Myocyte (in vitro differentiated cells): ENCODE data around the gene NDFIP1. TPM values are rescaled to one million over a fixed set of nuclear protein-coding genes. Genes with fewer than 3 reads are reported as not detected.
"Not testable (repeated sequence)": the region's sequence is repeated elsewhere in the genome, so short reads cannot be mapped to it uniquely, and the experiment has no call there.

Experiments
- DNase-seq: peaks from one replicate; pipeline ENCODE4 v3.0.0-alpha.2; 2012; ENCODE audit warnings: low read depth
- total RNA-seq: library from RNA; depleted of rRNA; stranded (reverse); fragments of >200 nt; gene quantifications from 2 replicates; pipeline ENCODE4 v1.2.3, GENCODE V29; 2014

NDFIP1 gene
- total RNA-seq, 1 donor from 2014 or later, result 59.8 TPM

DNA sequence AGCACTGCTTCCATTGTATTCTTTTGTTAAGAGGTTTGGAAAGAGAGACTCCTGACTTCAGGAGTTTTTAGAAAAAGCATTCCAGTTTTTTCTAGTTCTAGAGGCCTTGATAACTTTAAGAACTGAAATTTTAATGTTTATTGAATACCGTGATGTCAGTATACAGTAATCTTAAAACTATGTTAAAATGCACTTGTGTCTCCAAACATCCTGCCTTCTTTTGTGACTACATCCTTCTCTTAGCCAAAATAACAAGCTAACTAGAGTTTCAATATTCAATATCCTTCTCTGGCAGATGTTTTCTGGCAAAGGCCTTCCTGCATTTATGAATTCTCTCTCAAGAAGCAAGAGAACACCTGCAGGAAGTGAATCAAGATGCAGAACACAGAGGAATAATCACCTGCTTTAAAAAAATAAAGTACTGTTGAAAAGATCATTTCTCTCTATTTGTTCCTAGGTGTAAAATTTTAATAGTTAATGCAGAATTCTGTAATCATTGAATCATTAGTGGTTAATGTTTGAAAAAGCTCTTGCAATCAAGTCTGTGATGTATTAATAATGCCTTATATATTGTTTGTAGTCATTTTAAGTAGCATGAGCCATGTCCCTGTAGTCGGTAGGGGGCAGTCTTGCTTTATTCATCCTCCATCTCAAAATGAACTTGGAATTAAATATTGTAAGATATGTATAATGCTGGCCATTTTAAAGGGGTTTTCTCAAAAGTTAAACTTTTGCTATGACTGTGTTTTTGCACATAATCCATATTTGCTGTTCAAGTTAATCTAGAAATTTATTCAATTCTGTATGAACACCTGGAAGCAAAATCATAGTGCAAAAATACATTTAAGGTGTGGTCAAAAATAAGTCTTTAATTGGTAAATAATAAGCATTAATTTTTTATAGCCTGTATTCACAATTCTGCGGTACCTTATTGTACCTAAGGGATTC lies 43.1 kb downstream of the NDFIP1 start:
- DNase-seq, result peak; percentile 78

DNA sequence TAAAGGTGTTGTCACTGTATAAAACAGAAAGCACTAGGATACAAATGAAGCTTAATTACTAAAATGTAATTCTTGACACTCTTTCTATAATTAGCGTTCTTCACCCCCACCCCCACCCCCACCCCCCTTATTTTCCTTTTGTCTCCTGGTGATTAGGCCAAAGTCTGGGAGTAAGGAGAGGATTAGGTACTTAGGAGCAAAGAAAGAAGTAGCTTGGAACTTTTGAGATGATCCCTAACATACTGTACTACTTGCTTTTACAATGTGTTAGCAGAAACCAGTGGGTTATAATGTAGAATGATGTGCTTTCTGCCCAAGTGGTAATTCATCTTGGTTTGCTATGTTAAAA lies 43.8 kb downstream of the NDFIP1 start:
- DNase-seq, result peak; percentile 12

DNA sequence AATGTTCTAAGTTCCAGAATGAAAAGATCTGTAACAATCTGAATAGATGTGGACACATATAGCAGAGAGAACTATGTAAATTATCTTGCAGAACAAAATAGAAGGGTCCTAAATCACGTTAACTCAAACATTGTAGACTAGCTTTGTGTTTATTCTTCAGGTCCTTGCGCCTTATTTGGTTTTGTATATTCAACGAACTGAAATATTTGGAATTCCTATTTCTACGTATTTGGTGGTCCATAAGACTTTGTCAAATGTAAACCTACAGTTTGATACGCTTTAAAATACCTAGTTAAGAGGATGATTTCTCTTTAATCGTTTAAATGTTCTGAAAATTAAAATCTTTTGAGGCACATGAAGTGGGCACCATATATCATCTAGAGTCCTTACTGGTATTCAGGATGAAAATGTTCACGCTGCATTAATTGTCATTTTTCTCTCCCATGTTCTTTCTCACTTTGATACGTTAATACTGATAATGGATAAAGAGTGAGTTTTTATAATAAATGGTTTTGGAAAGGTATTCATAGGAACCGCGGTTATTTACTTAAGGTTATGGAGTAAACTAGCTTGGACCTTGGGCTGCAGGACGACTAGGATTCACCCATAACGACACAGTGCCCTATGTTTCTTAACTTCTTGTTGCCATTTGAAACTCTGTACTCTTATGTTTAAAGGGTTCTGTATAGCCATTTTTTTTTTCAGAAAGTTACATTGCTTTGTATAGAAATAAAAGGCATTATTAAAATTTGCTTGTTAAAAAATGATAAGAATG lies 45.3 kb downstream of the NDFIP1 start:
- no peak for DNase-seq

DNA sequence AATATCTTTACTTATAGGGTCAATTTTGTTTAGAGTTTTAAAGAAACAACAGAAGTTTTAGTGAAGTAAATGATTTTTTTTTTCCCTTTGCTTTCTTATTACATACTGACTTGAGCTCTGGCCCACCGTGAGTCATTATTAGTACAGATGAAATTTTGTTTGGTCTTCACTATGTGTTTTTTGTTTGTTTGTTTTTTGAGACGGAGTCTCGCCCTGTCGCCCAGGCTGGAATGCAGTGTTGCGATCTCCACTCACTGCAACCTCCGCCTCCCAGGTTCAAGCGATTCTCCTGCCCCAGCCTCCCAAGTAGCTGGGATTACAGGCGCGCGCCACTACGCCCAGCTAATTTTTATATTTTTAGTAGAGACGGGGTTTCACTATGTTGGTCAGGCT lies 45.9 kb downstream of the NDFIP1 start:
- DNase-seq, result not testable (repeated sequence)

DNA sequence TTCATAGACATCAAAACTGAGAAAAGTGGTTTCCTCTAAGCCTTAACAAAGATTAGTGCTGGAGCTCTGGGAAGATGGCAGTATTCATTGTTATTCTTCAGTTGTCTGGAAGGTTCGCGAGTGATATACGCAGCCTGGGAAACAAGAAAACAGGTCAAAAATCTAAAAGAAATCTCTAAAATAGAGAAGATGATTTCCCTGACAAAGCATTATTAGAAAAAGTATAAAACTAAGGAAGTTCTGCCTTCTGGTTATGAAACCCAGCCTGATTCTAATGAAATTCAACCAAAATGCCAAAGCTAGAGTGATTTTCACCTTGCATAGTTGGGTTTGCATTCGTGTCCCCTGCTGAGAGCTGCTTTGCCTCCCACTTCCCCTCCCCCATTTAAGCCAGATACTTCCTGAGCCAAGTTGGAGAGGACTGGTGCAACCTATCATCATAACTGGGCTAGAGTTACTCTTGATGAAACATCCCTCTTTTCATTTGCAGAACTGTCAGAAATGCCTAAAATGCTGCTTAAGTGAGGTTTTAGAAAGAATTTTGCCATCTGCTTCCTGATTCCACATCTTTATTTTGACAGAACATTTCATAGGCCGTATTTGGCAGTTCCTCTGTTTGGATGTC lies 48.4 kb downstream of the NDFIP1 start:
- no peak for DNase-seq

DNA sequence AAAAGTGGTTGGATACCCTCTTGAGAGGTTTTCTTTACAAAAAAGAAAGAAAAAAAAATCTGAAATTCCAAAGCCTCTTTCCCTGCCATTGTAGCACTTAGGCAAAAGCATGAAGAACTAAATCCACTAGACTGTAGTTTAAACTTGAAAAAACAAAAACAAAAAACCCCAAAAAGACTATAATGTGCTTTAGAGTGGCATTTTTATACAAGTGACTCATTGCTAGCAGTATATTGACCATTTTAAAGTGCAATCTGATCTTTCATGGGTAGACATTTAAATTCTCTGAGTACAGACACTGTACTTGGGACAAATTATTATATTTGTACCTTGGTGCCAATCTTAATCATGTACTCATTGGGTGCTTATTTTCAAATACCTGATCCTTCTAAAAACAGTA lies 50.8 kb downstream of the NDFIP1 start:
- no peak for DNase-seq

DNA sequence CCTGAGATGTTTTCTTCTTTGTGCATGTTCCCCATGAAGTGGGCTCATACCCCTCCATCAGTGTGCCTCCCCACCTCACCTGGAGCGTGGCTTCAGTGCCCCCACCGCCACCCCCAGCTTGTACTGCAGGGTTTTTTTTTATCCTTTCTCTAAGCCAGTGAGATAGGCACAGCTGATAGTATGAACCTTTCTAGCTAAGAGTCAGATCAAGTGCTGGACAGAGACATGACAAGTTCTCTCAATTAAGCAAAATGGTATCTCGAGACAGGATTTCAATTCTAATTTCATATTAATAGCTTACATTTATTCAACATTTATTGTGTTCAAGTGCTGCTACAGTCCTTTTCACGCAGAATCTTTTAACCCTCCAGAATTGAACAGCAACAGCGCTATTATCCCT lies 55.7 kb downstream of the NDFIP1 start:
- no peak for DNase-seq

DNA sequence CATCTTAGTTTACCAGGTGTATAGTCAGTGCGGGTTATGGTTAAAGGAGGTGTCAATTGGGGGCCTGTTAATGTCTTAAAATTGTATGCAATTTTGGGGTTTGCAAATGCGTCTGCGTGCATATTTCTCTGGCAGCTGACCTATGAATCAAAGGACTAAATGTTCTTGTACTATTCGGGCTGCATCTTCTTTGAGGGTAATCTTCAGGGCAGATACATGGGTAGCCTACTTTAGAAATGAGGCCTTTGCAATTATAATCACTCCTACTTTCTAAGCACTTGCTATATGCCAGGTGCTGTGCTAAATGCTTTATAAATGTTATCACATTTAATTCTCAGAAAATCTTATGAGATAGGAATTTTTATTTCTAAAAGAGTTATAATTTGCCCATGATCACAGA lies 58.2 kb downstream of the NDFIP1 start:
- no peak for DNase-seq

DNA sequence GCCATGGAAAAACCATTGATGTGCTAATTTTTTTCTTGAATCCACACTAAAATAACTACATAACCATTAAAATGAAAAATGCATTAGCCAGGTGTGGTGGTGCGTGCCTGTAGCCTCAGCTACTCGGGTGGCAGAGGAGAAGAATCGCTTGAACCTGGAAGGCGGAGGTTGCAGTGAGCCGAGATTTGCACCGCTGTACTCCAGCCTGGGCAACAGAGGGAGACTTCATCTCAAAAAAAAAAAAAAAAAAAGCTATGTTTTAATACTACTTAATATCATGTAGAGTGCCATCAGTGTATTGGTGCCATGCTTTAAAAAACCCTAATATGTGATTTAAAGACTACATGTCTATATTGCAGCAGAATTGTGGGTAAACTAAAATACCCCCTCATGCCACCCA lies 58.9 kb downstream of the NDFIP1 start:
- DNase-seq, result no peak

DNA sequence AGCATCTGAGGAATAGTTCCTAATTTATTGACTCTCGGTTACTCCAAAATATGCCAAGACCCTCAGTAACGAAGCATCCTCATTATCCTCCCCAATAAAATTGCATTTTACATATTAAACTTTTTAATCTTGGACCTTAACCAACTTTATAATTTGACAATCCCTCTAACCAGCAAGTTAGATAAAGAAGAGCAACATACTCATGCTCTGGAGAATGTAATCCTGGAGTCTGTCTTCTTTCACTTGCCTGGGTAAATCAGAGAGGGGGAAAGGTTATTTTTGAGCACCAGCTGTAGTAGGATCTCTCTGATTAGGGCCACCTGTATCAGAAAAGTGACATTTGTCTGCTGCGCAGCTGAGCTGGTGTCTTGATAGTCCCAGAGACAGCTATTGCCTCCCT lies 59.8 kb downstream of the NDFIP1 start:
- DNase-seq, result no peak

DNA sequence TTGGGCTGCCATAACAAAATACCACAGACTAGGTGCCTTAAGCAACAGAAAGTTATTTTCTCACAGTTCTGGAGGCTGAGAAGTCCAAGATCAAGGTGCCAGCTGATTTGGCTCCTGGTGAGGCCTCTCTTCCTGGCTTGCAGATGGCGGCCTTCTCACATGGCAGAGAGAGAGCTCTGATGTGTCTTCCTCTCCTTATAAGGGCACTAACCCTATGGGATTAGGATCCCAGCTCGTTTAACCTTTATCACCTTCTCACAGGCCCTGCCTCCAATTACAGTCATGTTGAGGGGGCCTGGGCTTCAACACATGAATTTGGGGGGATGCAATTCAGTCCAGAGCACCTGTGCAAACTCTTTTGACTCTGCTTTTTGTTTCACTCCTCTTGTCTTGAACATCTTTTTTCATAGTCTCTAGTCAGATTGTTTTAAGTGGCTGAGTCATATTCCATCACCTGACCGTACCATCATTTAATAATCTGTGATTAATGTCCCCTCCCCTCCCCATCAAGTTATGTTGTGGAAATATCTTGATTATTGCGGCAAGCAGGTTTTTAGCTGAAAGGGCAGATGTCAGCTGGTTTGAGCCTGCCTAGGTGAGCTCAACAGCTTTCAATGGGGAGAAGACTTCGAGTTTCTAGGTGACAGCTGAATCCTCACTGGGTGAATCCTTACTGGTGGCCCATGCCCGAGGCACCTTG lies 61.8 kb downstream of the NDFIP1 start:
- no peak for DNase-seq

DNA sequence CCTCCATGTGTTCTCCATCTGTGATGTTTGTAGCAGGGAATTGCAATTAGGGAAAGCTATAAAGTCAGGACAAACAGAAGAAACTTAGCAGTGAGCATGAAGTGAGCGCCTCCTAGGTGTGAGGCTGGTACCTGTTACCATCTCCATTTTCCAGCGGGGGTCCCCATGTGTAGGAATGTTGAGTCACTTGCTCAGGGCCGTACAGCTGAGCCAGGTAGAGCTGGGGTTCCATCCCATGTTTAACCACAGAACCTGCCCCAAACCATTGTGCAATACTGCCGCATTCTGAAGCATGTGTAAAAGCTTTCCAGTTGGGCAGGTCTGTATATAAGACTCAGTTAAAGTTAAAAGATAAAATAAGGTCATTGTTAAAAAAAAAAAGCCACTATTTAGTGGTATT lies 62.7 kb downstream of the NDFIP1 start:
- DNase-seq, result no peak

DNA sequence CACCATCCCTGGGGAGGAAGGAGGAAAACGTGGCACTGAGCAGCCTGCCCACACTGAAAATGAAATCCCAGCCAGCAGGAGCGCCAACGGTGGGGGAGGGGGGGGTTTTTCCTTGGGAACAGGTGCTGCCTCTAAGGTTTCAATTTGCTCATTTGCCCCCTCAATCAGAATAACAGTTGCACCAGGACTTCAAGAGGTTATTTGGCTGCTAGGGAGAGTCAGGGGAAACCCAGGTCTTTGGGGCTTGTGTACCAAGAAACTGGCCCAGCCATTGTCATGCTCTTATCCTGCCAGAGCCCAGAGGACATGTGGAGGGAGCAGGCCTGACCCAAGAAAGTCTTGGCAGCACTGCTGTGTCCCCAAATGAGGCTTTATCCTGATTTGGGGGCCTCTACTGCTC lies 66.5 kb downstream of the NDFIP1 start:
- peak; percentile 84 for DNase-seq

DNA sequence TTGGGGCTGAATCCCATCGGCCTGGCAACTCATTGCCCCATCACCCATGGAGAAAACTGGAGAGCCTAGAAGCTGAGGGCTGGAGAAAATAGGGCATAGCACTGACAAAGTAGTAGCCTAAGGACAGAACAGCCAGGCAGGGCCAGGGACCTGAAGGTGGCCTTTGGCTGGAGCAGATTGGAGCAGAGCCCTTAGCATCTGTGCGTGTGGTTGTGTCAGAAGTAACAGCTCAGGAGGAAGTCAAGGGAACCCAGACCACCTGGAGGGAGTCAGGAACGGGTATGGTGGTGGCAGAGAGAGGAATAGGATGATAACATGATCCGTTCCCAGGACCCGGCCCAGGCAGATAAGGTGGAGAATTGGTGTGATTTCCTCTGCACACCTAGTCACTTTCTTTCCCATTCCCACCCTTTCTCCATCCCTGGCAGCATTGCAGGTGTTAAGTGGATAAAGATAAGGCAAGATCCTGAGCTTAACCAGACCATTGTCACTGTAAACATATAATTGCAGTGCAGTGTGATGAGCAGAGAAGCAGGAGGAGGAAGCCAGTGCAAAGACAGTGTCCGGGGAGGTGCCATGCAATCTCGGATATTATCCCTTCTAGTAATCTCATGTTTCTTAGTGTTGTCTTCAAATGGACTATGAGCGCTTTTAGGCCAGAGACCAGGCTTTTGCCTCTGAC lies 67.0 kb downstream of the NDFIP1 start:
- DNase-seq, result no peak

DNA sequence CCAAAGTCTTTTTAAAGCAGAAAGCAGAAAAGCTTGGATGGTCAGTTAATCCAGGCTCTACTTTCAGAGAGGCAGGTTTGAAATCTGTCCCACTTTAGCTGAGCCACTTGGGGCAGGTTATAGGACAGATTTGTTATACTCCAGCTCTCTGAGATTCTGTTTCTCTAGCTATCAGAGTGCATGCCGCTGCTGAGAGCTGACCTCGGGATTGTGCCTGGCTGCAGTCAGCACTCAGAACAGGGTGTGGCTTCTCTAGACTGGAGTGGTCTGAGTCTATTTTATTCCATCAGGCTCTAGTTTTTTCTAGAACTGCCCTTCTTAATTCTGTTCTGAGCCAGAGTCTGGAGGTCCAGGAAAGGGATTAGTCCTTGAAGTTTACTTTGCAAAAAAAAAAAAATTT lies 67.7 kb downstream of the NDFIP1 start:
- DNase-seq, result peak; percentile 18

DNA sequence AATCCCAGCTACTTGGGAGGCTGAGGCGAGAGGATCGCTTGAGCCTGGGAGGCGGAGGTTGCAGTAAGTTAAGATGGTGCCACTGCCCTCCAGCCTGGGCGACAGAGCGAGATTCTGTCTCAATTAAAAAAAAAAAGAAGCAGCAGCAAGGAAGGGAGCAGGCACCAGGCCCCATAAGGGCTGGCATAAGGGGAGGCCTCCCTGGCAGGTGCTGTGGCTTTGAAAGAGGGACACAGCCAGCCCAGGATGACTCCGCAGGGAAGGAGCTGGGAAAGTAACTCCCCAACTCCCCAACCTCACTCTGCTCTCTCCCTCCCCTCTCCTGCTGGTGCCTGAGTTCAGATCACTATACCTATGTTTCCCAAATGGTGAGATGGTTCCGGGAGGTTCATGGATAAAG lies 70.1 kb downstream of the NDFIP1 start:
- peak; percentile 40 for DNase-seq

DNA sequence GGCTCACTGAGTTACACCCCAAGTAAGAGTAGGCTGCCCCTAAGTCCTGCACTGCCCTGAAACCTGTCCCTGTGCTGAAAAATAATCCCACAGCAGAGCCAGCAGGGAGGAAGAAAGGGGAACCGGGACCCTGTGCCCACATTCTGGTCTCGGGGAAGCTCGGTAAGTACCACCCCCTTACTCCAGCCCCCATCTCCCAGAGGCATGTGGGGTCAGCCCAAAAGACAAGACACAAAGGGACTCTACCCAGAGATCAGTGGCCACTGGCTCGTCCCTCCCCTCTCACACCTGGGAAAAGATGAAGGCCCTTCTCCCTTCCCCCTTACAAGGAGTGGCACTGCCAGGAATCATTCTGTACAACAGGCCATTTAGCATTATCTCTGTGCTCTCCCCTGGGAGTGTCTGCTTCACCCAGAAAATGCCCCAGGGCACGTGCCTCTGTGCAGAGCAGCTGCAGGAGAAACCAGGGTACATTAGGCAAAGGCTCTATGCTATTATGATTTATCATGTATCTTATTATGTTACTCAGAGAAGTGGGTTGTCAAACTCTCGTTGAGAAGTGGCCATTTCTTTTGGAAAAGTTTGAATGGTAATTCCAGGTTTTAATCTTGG lies 71.3 kb downstream of the NDFIP1 start:
- peak; percentile 20 for DNase-seq

DNA sequence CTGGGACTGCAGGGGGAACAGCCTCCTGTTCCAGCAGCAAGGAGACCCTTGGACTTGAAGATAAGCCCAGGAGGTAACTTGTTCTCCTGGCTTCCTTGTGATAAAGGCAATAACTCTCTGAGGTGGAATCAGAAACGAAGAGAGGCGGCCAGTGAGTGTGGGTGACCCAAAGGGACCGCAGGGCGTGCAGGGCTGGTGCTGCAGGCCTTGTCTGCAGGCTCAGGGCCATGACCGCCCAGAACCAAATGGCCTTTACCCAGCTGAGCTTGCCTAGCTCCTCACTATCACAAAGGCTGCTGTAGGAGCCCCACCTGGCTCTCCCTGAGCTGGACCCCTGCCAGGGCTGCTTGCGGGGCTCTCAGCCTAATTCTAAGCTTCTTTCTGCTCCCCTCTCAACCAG lies 72.5 kb downstream of the NDFIP1 start:
- DNase-seq, result no peak

DNA sequence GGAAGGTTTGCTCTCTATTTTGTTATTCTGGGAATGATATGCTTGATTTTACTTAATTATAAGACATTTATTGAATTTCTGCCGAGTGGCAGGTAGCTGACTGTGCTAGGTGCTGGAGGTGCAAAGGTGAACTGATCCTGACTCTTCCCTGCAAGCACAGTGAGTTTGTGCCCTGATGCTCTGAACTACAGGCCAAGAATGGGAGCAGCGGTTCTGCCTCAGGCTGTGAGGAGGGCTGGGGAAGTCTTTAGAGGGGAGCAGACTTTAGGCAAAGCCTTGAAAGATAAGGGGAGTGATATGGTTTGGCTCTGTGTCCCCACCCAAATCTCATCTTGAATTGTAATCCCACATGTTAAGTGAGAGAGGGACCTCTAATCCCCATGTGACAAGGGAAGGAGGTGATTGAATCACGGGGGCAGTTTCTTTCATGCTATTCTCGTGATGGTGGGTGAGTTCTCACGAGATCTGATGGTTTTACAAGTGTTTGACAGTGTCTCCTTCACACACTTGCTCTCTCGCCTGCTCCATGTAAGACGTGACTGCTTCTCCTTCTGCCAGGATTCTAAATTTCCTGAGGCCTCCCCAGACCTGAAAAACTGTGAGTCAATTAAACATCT lies 73.1 kb downstream of the NDFIP1 start:
- no peak for DNase-seq

DNA sequence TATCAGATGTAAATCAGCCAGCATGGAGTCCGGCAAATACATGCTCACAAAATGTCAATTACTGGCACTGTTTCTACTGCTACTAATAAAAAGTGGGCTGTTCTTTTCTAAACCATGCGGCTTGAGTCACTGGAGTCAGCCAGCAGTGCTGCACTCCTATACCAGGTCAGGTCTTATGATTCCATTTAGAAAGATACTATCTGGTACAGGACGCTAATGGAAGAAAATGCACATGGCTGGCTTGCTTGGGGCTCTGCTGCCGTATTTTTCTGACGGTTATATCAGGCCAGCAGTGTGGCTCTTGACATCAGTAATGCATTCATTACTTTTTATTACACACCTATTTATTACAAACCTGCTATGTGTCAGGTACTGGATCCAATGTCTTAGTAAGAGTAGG lies 74.3 kb downstream of the NDFIP1 start:
- no peak for DNase-seq
